Right atrium auricular region (tissue), 2 donors: ENCODE data around the gene MRPS5. TPM values are rescaled to one million over a fixed set of nuclear protein-coding genes. Genes with fewer than 3 reads are reported as not detected.

Experiments used
- DNase-seq: peaks from one replicate; pipeline ENCODE4 v3.0.0-alpha.2; 2019; ENCODE audit warnings: low spot score
- H3K27ac ChIP-seq, 2 donors: fragments of 200-600 bp; sonication (generic); 1 replicate in 1 of 2; 2 replicates in 1 of 2; pipeline ENCODE4 v1.5.1; 2016 to 2019
- H3K27me3 ChIP-seq, 2 donors: fragments of 200-600 bp; sonication (generic); one replicate each; pipeline versions ENCODE4 v1.5.1 to v1.6.0; 2017 to 2019
- H3K36me3 ChIP-seq: fragments of 200-600 bp; sonication (generic); one replicate; pipeline ENCODE4 v1.5.1; 2016
- H3K4me1 ChIP-seq, 2 donors: fragments of 200-600 bp; sonication (generic); one replicate each; pipeline versions ENCODE4 v1.5.1 to v1.6.0; 2017 to 2019
- H3K4me3 ChIP-seq, 2 donors: fragments of 200-600 bp; sonication (generic); 1 replicate in 1 of 2; 2 replicates in 1 of 2; pipeline ENCODE4 v1.5.1; 2017 to 2019; ENCODE audit warnings: mild to moderate bottlenecking in 1 of 2, moderate library complexity in 1 of 2
- H3K9me3 ChIP-seq, 2 donors: fragments of 200-600 bp; sonication (generic); one replicate each; pipeline ENCODE4 v1.5.1; 2019
- total RNA-seq, 2 donors: library from RNA; depleted of rRNA; stranded (reverse); fragments of >200 nt; gene quantifications; one replicate each; pipeline ENCODE4 v1.1.0, GENCODE V29; 2016
- TF ChIP-seq, protein P1 (sequence below), 2 donors: fragments of 200-600 bp; sonication (generic); IDR thresholded peaks; one replicate each; pipeline ENCODE4 v1.5.1; 2019; ENCODE audit warnings: antibody characterized with exemption in 2 of 2

Gene MRPS5
- total RNA-seq, 2 donors from 2014 or later, result 39.0 to 57.7 TPM

- no peak overlapping the region for H3K27ac ChIP-seq
- H3K36me3 ChIP-seq, result no peaks in the 10 kb centered on the region
- no peak for DNase-seq
- no peaks in the 10 kb centered on the region for H3K4me1 ChIP-seq
- H3K4me3 ChIP-seq, result no peak overlapping the region
- no peaks in the 10 kb centered on the region for H3K27me3 ChIP-seq
- TF ChIP-seq, protein P1, sequence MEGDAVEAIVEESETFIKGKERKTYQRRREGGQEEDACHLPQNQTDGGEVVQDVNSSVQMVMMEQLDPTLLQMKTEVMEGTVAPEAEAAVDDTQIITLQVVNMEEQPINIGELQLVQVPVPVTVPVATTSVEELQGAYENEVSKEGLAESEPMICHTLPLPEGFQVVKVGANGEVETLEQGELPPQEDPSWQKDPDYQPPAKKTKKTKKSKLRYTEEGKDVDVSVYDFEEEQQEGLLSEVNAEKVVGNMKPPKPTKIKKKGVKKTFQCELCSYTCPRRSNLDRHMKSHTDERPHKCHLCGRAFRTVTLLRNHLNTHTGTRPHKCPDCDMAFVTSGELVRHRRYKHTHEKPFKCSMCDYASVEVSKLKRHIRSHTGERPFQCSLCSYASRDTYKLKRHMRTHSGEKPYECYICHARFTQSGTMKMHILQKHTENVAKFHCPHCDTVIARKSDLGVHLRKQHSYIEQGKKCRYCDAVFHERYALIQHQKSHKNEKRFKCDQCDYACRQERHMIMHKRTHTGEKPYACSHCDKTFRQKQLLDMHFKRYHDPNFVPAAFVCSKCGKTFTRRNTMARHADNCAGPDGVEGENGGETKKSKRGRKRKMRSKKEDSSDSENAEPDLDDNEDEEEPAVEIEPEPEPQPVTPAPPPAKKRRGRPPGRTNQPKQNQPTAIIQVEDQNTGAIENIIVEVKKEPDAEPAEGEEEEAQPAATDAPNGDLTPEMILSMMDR (IDR thresholded peaks at IDR 0.05), result no peak
- no peaks in the 10 kb centered on the region for H3K9me3 ChIP-seq
These were observed 59.9 kb downstream of the MRPS5 start for GRCh38 chr2:95061601-95062183.

GRCh38 chr2:95061119-95061512, 60.5 kb downstream of the MRPS5 start:
- Histone ChIP-seq H3K4me1 (no peaks in the 10 kb centered on the region), H3K36me3 (no peaks in the 10 kb centered on the region), H3K27ac (no peak overlapping the region), H3K9me3 (no peaks in the 10 kb centered on the region), H3K4me3 (no peak overlapping the region), H3K27me3 (no peaks in the 10 kb centered on the region)
- DNase-seq, result no peak
- TF ChIP-seq, protein P1 (IDR thresholded peaks at IDR 0.05), result no peak

- DNase-seq, result no peak
- H3K27me3 ChIP-seq, result no peaks in the 10 kb centered on the region
- H3K9me3 ChIP-seq, result no peaks in the 10 kb centered on the region
- no peaks in the 10 kb centered on the region for H3K36me3 ChIP-seq
- no peak overlapping the region for H3K4me3 ChIP-seq
- no peaks in the 10 kb centered on the region for H3K4me1 ChIP-seq
- no peak overlapping the region for H3K27ac ChIP-seq
- TF ChIP-seq, protein P1 (IDR thresholded peaks at IDR 0.05), result no peak
These were observed 61.0 kb downstream of the MRPS5 start for GRCh38 chr2:95060446-95061118.

DNA sequence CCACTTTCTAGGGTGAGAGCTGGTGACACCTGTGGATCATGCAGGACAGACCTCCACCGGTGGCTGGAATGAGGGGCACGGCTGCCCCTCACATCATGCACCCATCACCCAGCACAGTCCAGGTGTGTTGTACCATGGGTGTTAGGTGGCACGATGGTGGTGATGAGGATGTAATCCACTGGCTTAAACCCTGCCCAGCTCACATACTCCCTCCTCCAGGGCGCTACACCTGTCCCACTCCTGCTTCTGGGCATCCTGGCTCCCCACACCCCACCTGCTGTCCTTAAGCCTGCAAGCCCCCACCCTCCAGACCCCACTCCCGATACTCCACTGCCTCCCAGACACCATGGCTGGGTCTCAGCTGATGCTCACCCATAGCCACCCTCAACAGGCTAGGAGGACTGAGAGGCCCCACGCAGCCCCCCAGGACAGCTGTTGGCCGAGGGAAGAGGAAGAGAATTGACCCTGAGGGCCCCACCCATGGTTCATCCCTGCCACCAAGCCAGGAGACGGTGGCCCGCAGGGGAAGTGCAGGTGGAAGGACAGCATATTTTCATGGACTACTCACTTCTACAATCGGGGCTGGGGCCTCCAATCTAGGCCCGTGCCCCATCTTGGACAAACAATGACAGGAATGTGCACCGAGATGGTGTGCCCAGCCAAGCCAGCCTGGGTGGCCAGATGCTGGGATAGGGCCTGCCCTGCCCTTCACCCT, 61.8 kb downstream of the MRPS5 start:
- H3K27ac ChIP-seq, result no peak overlapping the region
- no peaks in the 10 kb centered on the region for H3K9me3 ChIP-seq
- H3K36me3 ChIP-seq, result no peaks in the 10 kb centered on the region
- H3K4me1 ChIP-seq, result no peaks in the 10 kb centered on the region
- TF ChIP-seq, protein P1 (IDR thresholded peaks at IDR 0.05), result no peak
- H3K27me3 ChIP-seq, result no peaks in the 10 kb centered on the region
- DNase-seq, result no peak
- no peak overlapping the region for H3K4me3 ChIP-seq

GRCh38 chr2:95058989-95059641, 62.5 kb downstream of the MRPS5 start:
- Histone ChIP-seq H3K9me3 (no peaks in the 10 kb centered on the region), H3K27me3 (no peaks in the 10 kb centered on the region), H3K4me3 (no peak overlapping the region), H3K4me1 (no peaks in the 10 kb centered on the region), H3K36me3 (no peaks in the 10 kb centered on the region), H3K27ac (no peak overlapping the region)
- TF ChIP-seq, protein P1 (IDR thresholded peaks at IDR 0.05), result no peak
- no peak for DNase-seq
